ENCODE measurements around the gene PTPN21.

Gene PTPN21

DNA sequence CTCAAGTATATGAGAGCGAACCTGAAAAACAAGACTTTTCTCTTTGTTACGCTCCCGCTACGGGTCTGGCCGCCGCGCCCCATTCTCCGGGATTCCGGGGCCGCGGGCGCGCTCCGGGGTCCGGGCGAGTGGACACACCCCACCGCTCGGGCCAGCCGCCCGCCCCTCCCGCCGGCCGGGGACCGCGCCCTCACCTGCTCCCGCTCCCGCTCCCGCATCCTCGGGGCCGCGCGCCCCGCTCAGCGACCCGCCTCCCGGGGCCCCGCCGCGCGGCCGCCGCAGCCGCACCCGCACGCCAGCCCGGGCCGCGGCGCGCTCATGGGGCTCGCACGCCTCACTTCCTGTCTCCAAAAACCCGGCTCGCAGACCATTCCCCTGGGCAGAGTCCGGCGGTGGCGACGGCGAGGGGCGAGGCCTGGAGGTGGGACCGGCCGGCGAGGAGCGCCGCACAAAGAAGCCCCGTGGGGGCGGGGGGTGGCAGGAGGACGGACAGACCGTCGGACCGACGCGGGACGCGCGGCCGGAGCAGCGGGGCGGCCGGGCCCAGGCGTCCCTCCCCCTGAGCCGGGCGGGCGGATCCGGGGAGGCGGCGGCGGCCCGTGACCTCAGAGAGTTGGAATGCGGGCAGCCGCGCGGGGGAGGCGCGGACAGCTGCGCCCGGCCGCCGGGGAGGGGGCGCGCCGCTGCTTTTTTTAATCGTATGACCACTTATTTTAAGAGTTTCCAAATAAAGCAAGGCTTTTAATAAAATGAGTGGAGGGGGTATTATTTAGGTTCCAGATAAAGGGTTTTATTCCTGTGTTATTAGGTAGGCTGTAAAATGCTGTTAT, at the start of gene PTPN21:
PTPN21 (minus strand) TSS at position 551 of the 830 bp plus-strand sequence. CDS start 4,590 bp downstream, outside the sequence.
- in situ Hi-C loops (cut with MboI; ENCODE audit: low sequenced_read_pairs) = no loop called here

DNA sequence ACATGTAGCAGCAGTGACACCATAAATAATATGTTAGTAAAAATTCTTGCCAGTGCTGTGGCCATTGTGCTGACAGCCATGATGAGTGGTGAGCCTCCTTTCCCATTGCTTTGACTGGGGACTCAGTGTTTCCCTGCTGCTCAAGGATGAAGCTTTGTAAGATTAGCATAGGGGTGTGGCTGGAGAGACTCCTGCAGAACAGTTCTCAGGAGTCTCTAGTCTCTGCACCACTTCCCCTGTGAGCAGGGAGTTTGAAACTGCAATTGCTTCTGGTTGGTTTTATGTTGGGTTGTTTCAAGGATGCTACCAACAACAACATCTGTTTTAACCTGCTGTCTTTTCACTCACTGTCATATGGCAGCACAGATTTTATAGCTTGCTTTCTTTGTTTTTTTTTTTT, 49.4 kb upstream of the PTPN21 start:
- in situ Hi-C loops (cut with MboI; ENCODE audit: low sequenced_read_pairs) = no loop called here

DNA sequence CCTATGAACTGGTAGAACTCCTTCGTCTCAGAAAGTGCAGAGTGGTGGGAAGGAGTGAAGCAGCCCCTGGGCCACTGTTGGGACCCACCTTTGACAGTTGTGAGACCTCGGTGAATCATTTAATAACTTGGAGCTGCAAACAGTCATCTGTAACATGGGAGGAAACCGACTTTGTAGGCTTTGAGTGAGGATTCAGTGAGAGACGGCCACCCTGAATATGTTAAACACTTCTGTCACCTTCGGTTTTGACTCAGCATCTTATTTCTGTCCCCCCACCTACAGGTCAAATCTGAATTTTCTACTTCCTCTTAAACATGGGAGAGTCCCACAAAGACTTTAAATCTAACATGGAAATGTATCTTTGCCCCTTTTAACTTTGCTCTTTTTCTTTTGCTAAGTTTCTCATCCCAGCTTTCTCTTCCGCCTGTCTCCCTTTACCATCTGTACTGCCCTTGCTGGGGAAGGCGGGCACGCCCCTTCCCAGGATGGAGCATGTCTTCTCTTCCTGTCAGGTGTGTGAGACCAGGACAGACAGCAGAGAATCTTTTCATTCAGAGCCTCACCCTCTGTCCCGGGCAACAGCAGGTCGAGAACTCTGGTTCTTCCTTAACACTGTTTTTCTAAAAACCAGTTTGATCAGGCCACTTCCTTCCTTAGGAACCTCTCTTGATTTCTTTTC, 45.1 kb upstream of the PTPN21 start:
- in situ Hi-C loops (cut with MboI; ENCODE audit: low sequenced_read_pairs) = no loop called here

DNA sequence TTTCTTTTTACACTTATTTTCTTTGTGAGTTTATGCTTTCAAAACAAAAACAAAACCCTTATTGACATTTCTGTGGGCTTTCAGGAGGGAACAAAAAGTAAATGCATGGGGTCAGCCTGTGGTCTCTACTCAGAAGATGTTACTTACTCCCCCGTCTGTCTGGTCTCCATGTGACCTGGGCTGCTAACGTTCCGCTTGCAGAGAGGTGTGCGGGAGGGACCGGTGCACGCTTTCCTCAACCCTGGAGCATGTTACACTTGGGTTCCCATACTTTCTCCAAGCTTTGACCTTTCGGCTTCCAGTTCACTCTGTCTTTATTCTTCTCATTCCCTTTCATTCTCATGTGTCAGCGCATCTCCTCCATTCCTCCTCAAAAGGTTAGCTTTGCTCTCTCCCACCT, 44.5 kb upstream of the PTPN21 start:
- in situ Hi-C loops (cut with MboI; ENCODE audit: low sequenced_read_pairs) = no loop called here

DNA sequence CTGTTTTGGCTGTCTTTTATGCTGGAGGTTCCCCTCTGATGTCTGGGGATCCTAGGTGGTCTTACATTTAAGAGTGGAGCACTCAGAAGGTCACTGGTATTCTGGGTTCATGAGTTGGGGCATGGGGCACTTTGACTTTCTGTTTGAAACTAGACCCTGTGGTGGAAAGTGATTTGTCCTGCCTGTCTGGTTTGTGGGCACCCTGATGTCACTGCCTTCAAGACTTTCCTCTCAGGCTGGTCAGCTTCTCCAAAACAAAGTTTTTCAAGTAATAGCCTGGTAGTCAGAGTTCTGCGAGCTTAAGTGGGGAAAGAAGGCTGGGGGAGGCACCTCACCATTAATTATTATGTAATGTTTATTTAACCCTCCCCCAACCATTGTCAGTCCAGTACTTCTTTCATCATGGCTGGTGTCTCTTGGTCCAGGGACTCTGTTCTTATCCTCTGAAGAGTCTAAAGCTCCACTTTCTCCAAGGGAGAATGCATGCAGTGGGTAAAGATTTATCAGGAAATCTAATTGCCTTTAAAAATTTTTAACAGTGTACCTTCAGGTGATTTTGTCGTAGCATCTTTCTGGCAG, 43.4 kb upstream of the PTPN21 start:
- in situ Hi-C loops (cut with MboI; ENCODE audit: low sequenced_read_pairs) = no loop called here

DNA sequence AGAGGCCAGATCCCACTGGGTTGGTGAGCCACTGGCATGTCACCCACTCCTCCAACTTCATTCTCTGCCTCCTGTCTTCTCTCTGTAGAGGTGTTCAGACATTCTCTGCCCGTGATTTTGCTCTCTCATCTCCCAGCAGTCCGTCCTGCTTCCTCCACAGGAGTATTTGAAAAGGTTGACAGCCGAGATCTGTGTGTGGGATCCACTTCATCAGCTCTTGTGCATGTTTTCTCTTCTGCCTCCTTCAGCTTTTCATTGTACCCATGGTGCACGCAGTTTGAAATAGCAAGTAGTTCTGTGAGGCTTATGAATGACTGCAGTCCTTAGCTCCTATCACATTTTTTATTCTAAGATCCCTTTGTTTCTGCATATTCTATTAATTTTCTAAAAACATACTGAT, 42.8 kb upstream of the PTPN21 start:
- in situ Hi-C loops (cut with MboI; ENCODE audit: low sequenced_read_pairs) = no loop called here

DNA sequence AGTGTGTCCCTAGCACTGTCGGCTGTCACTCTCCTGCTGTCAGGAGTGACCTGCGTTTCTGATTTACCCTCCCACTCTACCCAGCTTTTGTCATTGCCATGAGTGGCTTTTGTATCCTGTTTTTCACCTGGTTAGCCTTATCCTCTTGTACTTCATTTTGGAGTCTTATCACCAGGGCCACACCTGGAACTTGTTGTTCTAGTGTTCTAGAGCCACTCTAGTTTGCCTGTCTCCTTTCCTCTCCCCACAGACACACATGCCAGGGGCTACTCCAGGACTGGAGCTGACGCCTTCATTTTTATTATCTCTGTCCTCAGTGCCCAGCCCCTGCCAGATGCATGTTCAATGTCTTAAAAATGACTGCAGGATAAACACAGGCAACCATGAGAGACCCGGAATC, 42.2 kb upstream of the PTPN21 start:
- in situ Hi-C loops (cut with MboI; ENCODE audit: low sequenced_read_pairs) = no loop called here

DNA sequence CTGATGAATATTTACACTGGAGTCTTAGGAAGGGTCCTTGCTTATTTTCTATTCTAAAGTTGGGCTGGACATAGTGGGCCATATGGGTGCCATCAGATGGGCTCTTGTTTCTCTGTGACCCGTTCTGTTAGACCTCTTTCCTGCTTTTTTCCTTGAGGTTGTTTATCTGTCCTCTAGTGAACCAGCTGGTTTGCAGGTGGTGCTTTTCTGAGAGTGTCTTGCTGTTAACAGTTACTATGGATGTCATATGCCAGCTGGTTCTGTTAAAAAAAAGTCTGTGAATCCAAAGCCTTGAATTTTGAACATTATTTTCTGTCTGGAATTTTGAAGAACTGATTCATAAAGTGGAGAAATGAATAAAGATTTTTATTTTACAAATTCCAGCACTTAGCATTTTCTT, 37.2 kb upstream of the PTPN21 start:
- in situ Hi-C loops (cut with MboI; ENCODE audit: low sequenced_read_pairs) = no loop called here

DNA sequence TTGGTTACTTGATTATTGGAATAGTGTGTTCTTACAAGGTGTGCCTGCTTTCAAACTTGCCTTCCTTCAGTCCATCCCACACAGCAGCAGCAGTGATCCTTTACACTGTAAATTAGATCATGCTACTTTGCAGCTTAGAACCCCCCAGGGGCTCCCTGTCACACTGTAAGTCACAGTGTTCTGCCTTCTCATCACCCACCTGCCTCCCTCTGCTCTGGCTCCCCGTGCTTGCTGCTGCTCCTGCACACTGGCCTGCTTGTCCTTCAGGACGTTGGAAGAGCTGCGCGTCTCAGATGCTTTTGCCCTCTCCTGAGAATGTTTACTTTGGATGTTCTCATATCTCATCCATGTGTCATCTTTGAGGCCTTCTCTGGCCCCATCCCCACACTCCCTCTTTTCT, 35.4 kb upstream of the PTPN21 start:
- in situ Hi-C loops (cut with MboI; ENCODE audit: low sequenced_read_pairs) = no loop called here

DNA sequence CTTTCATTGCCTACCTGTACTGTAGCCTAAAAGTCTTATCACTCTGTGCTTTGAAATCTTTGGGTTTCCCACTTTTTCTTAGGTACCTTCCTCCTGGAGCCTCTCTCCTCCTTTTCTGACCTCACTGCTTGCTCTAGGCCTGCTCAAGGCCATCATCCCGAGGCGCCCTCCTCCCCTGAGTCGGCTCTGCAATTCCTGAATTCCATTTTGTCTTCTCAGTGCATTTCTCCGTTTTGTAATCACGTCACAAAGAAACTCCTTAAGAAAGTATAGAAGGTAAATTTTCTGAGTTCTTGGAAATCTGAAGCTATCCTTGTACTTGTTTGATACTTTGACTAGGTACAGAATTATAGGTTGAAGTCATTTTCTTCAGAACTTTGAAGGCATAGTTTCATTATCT, 33.3 kb upstream of the PTPN21 start:
- in situ Hi-C loops (cut with MboI; ENCODE audit: low sequenced_read_pairs) = no loop called here

DNA sequence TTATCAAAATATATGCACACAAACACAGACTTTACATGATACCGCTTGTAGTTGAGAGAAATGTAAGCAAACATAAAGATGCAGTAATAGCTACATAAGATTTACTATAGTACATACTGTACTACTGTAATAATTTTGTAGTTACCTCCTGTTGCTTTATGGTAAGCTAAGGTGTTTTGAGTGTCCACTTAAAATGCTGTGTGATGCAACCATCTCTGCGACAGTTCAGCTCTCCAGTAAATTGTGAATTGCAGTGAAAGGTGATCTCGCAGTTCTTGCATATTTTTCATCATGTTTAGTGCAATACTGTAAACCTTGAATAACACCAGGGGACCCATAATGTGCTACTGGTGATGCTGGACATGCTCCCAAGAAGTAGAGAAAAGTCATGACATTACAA, 29.6 kb upstream of the PTPN21 start:
- in situ Hi-C loops (cut with MboI; ENCODE audit: low sequenced_read_pairs) = no loop called here

DNA sequence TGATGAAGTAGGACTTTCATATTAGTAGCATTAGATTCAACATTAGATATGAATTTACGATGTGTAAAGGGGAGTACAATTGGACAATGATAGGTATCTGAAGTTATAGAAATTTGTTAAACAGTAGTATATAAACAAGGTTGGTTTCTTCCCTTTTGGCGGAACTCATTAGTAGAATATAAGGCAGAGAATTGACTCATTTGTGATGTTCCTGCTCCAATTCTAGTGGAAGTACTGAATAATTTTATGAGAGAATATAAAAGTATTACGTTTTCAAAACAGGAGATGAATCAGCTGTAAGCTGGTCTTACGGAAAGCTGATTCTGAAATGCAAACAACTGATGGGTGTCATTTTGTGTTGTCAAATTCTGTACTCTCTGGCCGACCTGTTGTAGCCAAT, 21.4 kb upstream of the PTPN21 start:
- in situ Hi-C loops (cut with MboI; ENCODE audit: low sequenced_read_pairs) = no loop called here

DNA sequence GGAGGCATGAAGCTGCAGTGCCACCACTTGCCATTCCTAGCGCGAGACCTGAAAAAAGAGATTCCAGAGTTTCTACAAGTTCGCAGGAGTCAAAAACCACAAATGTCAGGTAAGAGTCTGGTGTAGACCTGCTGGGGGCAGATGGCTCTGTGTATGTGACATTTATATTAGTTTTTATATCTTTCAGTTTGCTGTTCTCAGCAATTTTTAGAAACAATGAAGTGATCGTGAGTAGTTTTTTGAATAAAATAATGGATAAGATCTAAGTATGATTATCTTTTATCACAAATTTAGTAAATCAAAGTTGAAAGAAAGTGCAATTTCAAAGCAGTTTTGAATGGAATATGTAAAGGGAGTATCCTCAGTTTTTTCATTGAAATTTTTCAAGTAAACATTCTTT, 17.3 kb upstream of the PTPN21 start:
- in situ Hi-C loops (cut with MboI; ENCODE audit: low sequenced_read_pairs) = no loop called here

DNA sequence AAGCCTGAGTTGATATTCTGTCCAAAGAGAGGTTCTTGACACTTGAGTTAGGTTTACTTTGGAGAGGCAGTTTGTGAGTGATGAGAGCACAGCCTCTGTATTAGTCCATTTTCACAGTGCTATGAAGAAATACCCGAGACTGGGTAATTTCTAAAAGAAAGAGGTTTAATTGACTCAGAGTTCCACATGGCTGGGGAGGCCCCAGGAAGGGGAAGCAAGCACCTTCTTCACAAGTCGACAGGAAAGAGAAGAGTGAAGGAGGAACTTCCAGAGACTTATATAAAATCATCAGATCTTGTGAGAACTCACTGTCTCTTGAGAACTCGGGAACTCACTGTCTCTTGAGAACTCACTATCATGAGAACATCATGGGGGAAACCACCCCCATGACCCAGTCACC, 13.4 kb upstream of the PTPN21 start:
- in situ Hi-C loops (cut with MboI; ENCODE audit: low sequenced_read_pairs) = no loop called here

DNA sequence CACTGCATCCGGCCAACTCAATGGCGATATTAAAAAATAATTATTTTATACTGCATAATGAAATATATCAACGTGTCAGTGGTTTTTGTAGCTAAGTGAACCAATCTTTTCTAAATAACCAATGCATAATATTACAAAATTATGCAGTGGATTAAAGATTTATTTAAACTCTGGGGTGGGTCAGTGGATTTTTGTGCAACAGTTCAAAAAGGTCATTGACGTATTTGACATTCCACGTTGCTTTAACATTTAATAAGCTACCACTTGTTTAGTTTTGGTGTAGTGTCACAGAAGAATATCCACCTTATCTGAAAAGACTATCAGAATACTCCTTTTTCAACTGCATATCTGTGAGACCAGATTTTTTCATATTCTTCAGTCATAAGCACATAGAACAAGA, 10.6 kb upstream of the PTPN21 start:
- in situ Hi-C loops (cut with MboI; ENCODE audit: low sequenced_read_pairs) = no loop called here

DNA sequence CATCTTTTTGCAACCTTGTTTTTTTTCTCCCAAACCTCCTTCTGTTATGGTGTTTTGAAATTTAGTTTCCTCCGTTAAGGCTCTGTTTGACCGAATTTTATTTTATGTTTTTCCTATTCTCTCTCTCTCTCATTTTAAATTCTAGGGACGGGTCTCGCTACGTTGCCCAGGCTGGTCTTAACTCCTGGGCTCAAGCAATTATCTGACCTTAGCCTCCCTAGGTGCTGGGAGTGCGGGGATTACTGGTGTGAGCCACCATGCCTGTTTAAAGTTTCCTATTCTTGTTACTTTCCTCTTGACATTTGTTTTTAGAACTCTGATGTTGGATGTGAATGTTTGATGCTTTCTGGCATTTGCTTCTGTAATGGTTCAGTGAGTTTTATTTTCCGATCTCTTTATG, 9.0 kb upstream of the PTPN21 start:
- in situ Hi-C loops (cut with MboI; ENCODE audit: low sequenced_read_pairs) = no loop called here

DNA sequence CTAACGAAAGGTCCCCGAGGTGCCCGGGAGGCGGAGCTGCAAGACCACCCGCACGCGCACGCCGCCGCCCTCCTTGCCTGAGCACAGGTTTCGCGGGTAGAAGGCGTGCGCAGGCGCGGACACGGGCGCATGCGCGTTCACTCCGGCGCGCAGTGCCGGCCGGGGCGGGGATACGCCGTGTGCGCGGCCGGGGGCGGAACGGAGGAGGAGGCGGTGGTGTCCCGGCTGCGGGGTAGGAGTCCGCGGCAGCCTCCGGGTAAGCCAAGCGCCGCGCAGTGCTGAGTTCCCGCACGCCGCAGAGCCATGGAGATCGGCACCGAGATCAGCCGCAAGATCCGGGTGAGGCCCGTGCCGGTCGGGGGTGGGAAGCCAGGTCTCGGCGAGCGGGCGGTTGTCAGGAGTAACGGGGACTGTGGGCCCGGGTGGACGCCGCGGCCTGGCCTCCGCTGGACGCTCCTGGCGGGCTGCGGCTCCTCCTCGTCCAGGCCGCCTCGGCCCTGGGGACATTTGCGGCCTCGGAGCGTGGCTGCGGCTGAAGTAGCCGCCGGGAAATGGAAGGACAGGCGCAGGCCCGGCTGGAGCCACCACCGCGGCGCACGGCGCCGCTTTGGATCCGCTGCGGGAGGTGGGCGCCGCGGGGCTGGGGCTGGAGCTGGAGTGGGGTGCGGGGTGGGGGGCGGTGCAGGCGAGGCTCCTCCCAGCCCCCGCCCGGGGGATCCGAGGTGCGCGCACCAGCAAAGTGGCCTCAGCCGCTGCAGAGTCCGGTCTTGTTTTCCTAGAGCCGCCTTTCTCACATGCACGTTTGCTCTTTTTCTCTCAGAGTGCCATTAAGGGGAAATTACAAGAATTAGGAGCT, 8.3 kb upstream of the PTPN21 start, which contains the start of gene ZC3H14:
ZC3H14 (plus strand) TSS at position 207 of the 856 bp plus-strand sequence; CDS start at position 304, 97 bp downstream.
- in situ Hi-C loops (cut with MboI; ENCODE audit: low sequenced_read_pairs) = no loop called here

DNA sequence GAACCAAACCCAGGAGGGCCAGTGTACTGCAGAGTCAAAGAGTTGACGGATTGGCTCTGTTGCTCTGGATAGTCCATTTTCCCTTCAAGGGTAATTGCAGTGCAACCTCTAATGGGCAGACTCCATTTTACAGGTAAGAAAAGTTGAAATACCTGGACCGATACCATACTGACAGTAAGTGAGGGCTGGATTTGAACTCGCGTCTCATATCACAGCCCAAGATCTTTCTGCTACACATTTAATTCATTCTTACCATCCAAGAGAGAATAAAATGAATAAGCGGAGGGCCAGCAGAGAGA, 7.7 kb upstream of the PTPN21 start:
- in situ Hi-C loops (cut with MboI; ENCODE audit: low sequenced_read_pairs) = no loop called here

DNA sequence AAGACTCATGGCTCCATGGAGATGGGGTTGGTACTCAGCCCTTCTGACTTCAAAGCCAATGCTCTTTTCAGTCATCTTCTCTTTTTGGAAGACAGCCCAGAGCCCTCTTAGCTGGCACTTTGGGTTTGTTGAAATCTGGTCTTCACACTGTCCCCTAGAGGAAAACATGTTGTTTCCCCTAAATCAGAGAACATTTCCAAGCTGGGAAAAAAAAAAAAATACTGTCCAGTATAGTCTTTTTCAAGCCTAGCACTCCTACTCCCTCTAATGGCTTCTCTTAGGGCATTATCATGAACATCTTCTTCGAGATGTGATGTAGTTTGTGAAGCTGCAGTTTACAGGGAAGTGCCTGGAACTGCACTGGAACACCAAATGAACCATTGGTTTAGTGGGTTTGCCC, 5.0 kb upstream of the PTPN21 start:
- in situ Hi-C loops (cut with MboI; ENCODE audit: low sequenced_read_pairs) = no loop called here

DNA sequence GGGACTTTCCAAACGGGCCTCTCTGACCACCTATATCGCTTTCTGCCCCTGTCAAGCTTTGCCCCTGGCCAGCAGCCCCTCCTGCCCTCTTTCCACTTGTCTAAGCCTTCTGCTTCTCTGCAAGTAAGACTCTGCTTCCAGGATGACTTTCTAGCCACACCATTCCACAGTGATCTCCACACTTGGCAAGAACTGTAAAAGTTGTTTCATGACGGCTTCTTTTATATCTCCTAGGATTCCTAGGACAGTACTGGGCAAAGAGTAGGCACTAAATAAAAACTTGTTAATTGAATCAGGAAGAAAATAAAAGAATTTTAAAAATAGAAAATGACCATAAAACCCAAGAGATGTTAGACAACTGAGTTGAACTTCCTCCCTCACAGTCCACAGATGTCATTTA, 1.8 kb upstream of the PTPN21 start:
- in situ Hi-C loops (cut with MboI; ENCODE audit: low sequenced_read_pairs) = no loop called here

DNA sequence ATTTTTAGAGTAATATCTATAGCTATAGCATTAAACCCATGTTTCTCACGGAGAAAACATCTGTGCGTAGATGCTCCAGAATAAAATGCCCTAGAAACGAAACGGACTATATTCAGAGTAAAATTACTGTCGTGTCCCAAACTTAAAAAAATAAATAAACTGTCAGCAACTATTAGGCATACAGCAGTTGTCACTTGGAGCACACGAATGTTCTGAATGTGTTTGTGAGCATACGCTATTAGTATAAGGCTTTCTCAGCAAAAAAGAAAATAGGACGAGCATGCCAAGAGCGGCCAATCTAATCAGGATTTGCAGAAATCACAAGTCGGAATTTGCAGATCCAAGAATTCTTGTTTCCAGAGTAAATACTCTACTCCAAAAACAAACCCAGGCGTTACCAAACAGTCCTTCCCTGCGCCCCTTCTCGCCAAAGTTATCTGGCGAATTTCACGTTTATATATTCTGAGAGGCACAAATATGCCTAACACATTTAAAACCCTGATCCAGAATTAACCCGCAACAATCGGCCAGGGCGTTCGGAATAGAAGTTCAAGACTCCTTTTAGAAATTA, 836 bp downstream of the PTPN21 start:
- in situ Hi-C loops (cut with MboI; ENCODE audit: low sequenced_read_pairs) = no loop called here

Measured in HL-60/S4 treated with phorbol 12-myristate 13-acetate at 8.2 ng/mL for 4 days and 3 days (cell line).